PFSK-1 (cell line): ENCODE results near the gene ZNF311.

Source experiments
- FOXP2 ChIP-seq: optimal IDR thresholded peaks from 2 replicates; pipeline ENCODE3; 2011; ENCODE audit warnings: borderline replicate concordance, control low read depth, inconsistent platforms; ENCODE audit not compliant: insufficient read depth; ENCODE audit errors: extremely low read length, extremely low read depth
- POLR2AphosphoS5 ChIP-seq: IDR thresholded peaks from 2 replicates; pipeline ENCODE4 v1.6.1; 2012; ENCODE audit warnings: low read depth, mild to moderate bottlenecking, control low read depth, low read length, moderate library complexity
- SIN3A ChIP-seq: IDR thresholded peaks from 2 replicates; pipeline ENCODE4 v1.6.1; 2012; ENCODE audit warnings: mild to moderate bottlenecking, low read length, moderate library complexity, borderline replicate concordance; ENCODE audit not compliant: insufficient read depth
- TAF1 ChIP-seq: IDR thresholded peaks from 2 replicates; pipeline ENCODE4 v1.6.1; 2012; ENCODE audit warnings: low read length, control low read depth, borderline replicate concordance; ENCODE audit not compliant: insufficient read depth
- TF ChIP-seq, protein P1 (sequence below), 2 experiments: IDR thresholded peaks; 2 replicates each; pipeline versions ENCODE4 v1.6.1 to v1.8.0; 2011 to 2012; ENCODE audit warnings: low read depth in 2 of 2, low read length in 2 of 2, control low read depth in 1 of 2, inconsistent platforms in 1 of 2, mild to moderate bottlenecking in 1 of 2, moderate library complexity in 1 of 2; ENCODE audit not compliant: insufficient read depth in 1 of 2

DNA sequence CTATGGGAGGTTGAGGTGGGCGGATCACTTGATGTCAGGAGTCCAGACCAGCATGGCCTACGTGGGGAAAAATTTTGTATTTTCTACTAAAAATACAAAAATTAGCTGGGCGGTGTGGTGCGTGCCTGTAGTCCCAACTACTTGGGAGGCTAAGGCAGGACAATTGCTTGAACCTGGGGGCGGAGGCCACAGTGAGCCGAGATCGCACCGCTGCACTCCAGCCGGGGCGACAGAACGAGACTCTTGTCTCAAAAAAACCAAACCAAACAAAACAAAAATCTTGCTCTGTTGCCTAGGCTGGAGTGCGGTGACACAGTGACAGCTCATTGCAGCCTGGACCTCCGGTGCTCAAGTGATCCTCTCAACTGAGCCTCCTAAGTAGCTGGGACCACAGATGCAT lies 23.7 kb upstream of the ZNF311 start:
- no peak for TF ChIP-seq TAF1
- no peak for TF ChIP-seq POLR2AphosphoS5
- TF ChIP-seq, protein P1, sequence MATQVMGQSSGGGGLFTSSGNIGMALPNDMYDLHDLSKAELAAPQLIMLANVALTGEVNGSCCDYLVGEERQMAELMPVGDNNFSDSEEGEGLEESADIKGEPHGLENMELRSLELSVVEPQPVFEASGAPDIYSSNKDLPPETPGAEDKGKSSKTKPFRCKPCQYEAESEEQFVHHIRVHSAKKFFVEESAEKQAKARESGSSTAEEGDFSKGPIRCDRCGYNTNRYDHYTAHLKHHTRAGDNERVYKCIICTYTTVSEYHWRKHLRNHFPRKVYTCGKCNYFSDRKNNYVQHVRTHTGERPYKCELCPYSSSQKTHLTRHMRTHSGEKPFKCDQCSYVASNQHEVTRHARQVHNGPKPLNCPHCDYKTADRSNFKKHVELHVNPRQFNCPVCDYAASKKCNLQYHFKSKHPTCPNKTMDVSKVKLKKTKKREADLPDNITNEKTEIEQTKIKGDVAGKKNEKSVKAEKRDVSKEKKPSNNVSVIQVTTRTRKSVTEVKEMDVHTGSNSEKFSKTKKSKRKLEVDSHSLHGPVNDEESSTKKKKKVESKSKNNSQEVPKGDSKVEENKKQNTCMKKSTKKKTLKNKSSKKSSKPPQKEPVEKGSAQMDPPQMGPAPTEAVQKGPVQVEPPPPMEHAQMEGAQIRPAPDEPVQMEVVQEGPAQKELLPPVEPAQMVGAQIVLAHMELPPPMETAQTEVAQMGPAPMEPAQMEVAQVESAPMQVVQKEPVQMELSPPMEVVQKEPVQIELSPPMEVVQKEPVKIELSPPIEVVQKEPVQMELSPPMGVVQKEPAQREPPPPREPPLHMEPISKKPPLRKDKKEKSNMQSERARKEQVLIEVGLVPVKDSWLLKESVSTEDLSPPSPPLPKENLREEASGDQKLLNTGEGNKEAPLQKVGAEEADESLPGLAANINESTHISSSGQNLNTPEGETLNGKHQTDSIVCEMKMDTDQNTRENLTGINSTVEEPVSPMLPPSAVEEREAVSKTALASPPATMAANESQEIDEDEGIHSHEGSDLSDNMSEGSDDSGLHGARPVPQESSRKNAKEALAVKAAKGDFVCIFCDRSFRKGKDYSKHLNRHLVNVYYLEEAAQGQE (IDR thresholded peaks at IDR 0.05; ENCODE audit: insufficient read depth in 1 of 2, low read depth in 2 of 2, low read length in 2 of 2) = no peak
- TF ChIP-seq SIN3A = no peak
- no peak for TF ChIP-seq FOXP2
